CD4-positive, alpha-beta T cell treated with Interleukin-4 for 1 hour (primary cell): ENCODE results near the gene HSPA14.
A peak's percentile ranks its signal among the peaks of the same experiment; 100 is the strongest.
"Not testable (repeated sequence)": the region's sequence is repeated elsewhere in the genome, so short reads cannot be mapped to it uniquely, and the experiment has no call there.

ENCODE experiments used
- DNase-seq, 2 donors: peaks; one replicate each; pipeline ENCODE4 v3.0.0-alpha.2; 2020 to 2022

The HSPA14 gene

GRCh38 chr10:14837757-14838581 is at the start of gene HSPA14, which contains the start of the genes CDNF and MSANTD7:
HSPA14 (plus strand) TSS chr10:14838306; CDS start chr10:14838403, 97 bp downstream.
CDNF (minus strand) TSS chr10:14838037; CDS start chr10:14837946, 91 bp downstream.
MSANTD7 (plus strand) TSS chr10:14838306; CDS start chr10:14842285, 3,979 bp downstream.
- peak; percentile 99 for DNase-seq

GRCh38 chr10:14798636-14799035 is 39.5 kb upstream of the HSPA14 start:
- no peak for DNase-seq

- DNase-seq: no peak
Measured at GRCh38 chr10:14800397-14800796, 37.7 kb upstream of the HSPA14 start.

GRCh38 chr10:14801723-14802122 is 36.4 kb upstream of the HSPA14 start:
- DNase-seq: no peak

GRCh38 chr10:14803827-14804226 is 34.3 kb upstream of the HSPA14 start:
- DNase-seq: no peak

- no peak for DNase-seq
Measured at GRCh38 chr10:14806318-14806717, 31.8 kb upstream of the HSPA14 start.

- no peak for DNase-seq
Measured at GRCh38 chr10:14810969-14811953, 26.8 kb upstream of the HSPA14 start.

GRCh38 chr10:14812271-14812670 is 25.8 kb upstream of the HSPA14 start:
- no peak for DNase-seq

GRCh38 chr10:14815681-14816080 is 22.4 kb upstream of the HSPA14 start:
- no peak for DNase-seq

- DNase-seq: not testable (repeated sequence)
Measured at GRCh38 chr10:14816717-14817116, 21.4 kb upstream of the HSPA14 start.

GRCh38 chr10:14820010-14820774 is 17.9 kb upstream of the HSPA14 start:
- DNase-seq: no peak

GRCh38 chr10:14820775-14821154 is 17.3 kb upstream of the HSPA14 start:
- no peak for DNase-seq

GRCh38 chr10:14821635-14822375 is 16.3 kb upstream of the HSPA14 start:
- DNase-seq: no peak

- DNase-seq: peak; percentile 52 to 67
Measured at GRCh38 chr10:14822879-14823755, 15.0 kb upstream of the HSPA14 start.

GRCh38 chr10:14823966-14824365 is 14.1 kb upstream of the HSPA14 start:
- DNase-seq: no peak

GRCh38 chr10:14826076-14826829 is 11.9 kb upstream of the HSPA14 start:
- DNase-seq: no peak

GRCh38 chr10:14833106-14833505 is 5.0 kb upstream of the HSPA14 start:
- no peak for DNase-seq

- no peak for DNase-seq
Measured at GRCh38 chr10:14836208-14836607, 1.9 kb upstream of the HSPA14 start.

- no peak for DNase-seq
Measured at GRCh38 chr10:14837003-14837756, 926 bp upstream of the HSPA14 start.
